K562 (cell line): ENCODE data around the gene CUL2. TPM values are rescaled to one million over a fixed set of nuclear protein-coding genes. Genes with fewer than 3 reads are reported as not detected.

Experiments
- BCOR ChIP-seq: fragments of 450-650 bp; IDR thresholded peaks from 2 replicates; pipeline ENCODE4 v1.6.1; 2016
- CHAMP1 ChIP-seq: fragments of 450-650 bp; IDR thresholded peaks from 2 replicates; pipeline ENCODE4 v1.6.1; 2016; ENCODE audit warnings: mild to moderate bottlenecking
- GATAD2B ChIP-seq: fragments of 450-650 bp; IDR thresholded peaks from 2 replicates; pipeline ENCODE4 v1.6.1; 2017; ENCODE audit warnings: mild to moderate bottlenecking, borderline replicate concordance
- HNRNPK ChIP-seq: fragments of 200-400 bp; formaldehyde crosslinking; IDR thresholded peaks from one replicate; pipeline ENCODE4 v1.6.1; 2018; ENCODE audit warnings: mild to moderate bottlenecking, low read depth, low read length; ENCODE audit not compliant: poor library complexity, severe bottlenecking
- L3MBTL2 ChIP-seq: fragments of 450-650 bp; IDR thresholded peaks from 2 replicates; pipeline ENCODE4 v1.6.1; 2016; ENCODE audit warnings: mild to moderate bottlenecking, moderate library complexity
- MAZ ChIP-seq, 2 experiments: fragments of 450-650 bp in 1 of 2; sonication (generic) in 1 of 2; formaldehyde crosslinking; IDR thresholded peaks in 1 of 2; conservative IDR thresholded peaks in 1 of 2; 2 replicates each; pipeline versions ENCODE4 v1.4.0 to v1.5.0; 2020; ENCODE audit warnings: mild to moderate bottlenecking in 1 of 2, missing genetic modification reagents in 1 of 2
- NRF1 ChIP-seq, 2 experiments: fragments of 450-650 bp; IDR thresholded peaks in 1 of 2; conservative IDR thresholded peaks in 1 of 2; 2 replicates each; pipeline ENCODE4 v1.6.1; 2014; ENCODE audit warnings: mild to moderate bottlenecking in 2 of 2
- RNF2 ChIP-seq: sonication (generic); IDR thresholded peaks from 2 replicates; pipeline ENCODE4 v1.6.1; 2016
- SAFB2 ChIP-seq: fragments of 200-400 bp; formaldehyde crosslinking; IDR thresholded peaks from 2 replicates; pipeline ENCODE4 v1.6.1; 2018; ENCODE audit warnings: borderline replicate concordance, low read length, low read depth, moderate library complexity; ENCODE audit not compliant: severe bottlenecking
- SMAD4 ChIP-seq: fragments of 250-450 bp; sonication (Bioruptor Pico); conservative IDR thresholded peaks from 2 replicates; pipeline ENCODE4 v1.8.0; 2021; ENCODE audit warnings: inconsistent platforms, mild to moderate bottlenecking, moderate library complexity
- ZNF121 ChIP-seq: sonication (generic); formaldehyde crosslinking; conservative IDR thresholded peaks from 2 replicates; pipeline ENCODE4 v1.8.0; 2022; ENCODE audit warnings: missing genetic modification reagents
- ZNF511 ChIP-seq: sonication (generic); formaldehyde crosslinking; IDR thresholded peaks from 2 replicates; pipeline ENCODE4 v1.8.0; 2022; ENCODE audit warnings: mild to moderate bottlenecking, missing genetic modification reagents
- polyA plus RNA-seq, 8 experiments: library from polyadenylated mRNA; depleted of rRNA in 4 of 8; stranded (reverse) in 5 of 8; unstranded in 3 of 8; fragments of >200 nt; fragmentation: Nextera tagmentation in 2 of 8; fragmentation: Illumina TruSeq in 1 of 8; extraction: Ambion mirVana in 2 of 8; extraction: Trizol in 1 of 8; gene quantifications; 2 replicates each; pipeline versions ENCODE4 v1.2.1 to v1.2.3, GENCODE V29; 2011 to 2014; ENCODE audit warnings: inconsistent platforms in 1 of 8, missing spikeins in 1 of 8
- total RNA-seq, 7 experiments: library from RNA; depleted of rRNA in 6 of 7; stranded (reverse); fragments of >200 nt in 6 of 7; fragmentation: Illumina TruSeq in 2 of 7; extraction: Trizol in 2 of 7; gene quantifications; 2 replicates each; pipeline versions ENCODE4 v1.2.1 to v1.2.3, GENCODE V29; 2011 to 2021; ENCODE audit warnings: low replicate concordance in 1 of 7
- TF ChIP-seq, protein P1 (sequence below): fragments of 450-650 bp; IDR thresholded peaks from 2 replicates; pipeline ENCODE4 v1.6.1; 2016; ENCODE audit warnings: mild to moderate bottlenecking, moderate library complexity

CUL2 gene
- total and polyA plus RNA-seq, 9 of the 15 experiments (the other 6 are each of a cell fraction or from before 2014, with no cell fraction given) = 17.3 to 46.3 (median 41.2) TPM

- TF ChIP-seq GATAD2B (no peak), SMAD4 (CRISPR knock-in tag) (peak; percentile 72; the same call in 1 of the 2 replicates), SAFB2 (no peak), L3MBTL2 (0 out of 2 replicates have a peak, but pooled peaks have one; percentile 21), ZNF511 (CRISPR knock-in tag) (no peak), MAZ (CRISPR knock-in tag; conservative IDR thresholded peaks at IDR 0.05 in 1 of 2, IDR thresholded peaks at IDR 0.05 in 1 of 2) (peak in 1 of 2 experiments; percentile 66; a peak in 2 of 4 replicates), BCOR (peak; percentile 40), ZNF121 (CRISPR knock-in tag) (no peak), HNRNPK (peak; percentile 73), RNF2 (peak; percentile 72; the same call in 1 of the 2 replicates), NRF1 (conservative IDR thresholded peaks at IDR 0.05 in 1 of 2, IDR thresholded peaks at IDR 0.05 in 1 of 2) (no peak; a peak in 1 of 4 replicates), CHAMP1 (peak; percentile 81)
- TF ChIP-seq, protein P1, sequence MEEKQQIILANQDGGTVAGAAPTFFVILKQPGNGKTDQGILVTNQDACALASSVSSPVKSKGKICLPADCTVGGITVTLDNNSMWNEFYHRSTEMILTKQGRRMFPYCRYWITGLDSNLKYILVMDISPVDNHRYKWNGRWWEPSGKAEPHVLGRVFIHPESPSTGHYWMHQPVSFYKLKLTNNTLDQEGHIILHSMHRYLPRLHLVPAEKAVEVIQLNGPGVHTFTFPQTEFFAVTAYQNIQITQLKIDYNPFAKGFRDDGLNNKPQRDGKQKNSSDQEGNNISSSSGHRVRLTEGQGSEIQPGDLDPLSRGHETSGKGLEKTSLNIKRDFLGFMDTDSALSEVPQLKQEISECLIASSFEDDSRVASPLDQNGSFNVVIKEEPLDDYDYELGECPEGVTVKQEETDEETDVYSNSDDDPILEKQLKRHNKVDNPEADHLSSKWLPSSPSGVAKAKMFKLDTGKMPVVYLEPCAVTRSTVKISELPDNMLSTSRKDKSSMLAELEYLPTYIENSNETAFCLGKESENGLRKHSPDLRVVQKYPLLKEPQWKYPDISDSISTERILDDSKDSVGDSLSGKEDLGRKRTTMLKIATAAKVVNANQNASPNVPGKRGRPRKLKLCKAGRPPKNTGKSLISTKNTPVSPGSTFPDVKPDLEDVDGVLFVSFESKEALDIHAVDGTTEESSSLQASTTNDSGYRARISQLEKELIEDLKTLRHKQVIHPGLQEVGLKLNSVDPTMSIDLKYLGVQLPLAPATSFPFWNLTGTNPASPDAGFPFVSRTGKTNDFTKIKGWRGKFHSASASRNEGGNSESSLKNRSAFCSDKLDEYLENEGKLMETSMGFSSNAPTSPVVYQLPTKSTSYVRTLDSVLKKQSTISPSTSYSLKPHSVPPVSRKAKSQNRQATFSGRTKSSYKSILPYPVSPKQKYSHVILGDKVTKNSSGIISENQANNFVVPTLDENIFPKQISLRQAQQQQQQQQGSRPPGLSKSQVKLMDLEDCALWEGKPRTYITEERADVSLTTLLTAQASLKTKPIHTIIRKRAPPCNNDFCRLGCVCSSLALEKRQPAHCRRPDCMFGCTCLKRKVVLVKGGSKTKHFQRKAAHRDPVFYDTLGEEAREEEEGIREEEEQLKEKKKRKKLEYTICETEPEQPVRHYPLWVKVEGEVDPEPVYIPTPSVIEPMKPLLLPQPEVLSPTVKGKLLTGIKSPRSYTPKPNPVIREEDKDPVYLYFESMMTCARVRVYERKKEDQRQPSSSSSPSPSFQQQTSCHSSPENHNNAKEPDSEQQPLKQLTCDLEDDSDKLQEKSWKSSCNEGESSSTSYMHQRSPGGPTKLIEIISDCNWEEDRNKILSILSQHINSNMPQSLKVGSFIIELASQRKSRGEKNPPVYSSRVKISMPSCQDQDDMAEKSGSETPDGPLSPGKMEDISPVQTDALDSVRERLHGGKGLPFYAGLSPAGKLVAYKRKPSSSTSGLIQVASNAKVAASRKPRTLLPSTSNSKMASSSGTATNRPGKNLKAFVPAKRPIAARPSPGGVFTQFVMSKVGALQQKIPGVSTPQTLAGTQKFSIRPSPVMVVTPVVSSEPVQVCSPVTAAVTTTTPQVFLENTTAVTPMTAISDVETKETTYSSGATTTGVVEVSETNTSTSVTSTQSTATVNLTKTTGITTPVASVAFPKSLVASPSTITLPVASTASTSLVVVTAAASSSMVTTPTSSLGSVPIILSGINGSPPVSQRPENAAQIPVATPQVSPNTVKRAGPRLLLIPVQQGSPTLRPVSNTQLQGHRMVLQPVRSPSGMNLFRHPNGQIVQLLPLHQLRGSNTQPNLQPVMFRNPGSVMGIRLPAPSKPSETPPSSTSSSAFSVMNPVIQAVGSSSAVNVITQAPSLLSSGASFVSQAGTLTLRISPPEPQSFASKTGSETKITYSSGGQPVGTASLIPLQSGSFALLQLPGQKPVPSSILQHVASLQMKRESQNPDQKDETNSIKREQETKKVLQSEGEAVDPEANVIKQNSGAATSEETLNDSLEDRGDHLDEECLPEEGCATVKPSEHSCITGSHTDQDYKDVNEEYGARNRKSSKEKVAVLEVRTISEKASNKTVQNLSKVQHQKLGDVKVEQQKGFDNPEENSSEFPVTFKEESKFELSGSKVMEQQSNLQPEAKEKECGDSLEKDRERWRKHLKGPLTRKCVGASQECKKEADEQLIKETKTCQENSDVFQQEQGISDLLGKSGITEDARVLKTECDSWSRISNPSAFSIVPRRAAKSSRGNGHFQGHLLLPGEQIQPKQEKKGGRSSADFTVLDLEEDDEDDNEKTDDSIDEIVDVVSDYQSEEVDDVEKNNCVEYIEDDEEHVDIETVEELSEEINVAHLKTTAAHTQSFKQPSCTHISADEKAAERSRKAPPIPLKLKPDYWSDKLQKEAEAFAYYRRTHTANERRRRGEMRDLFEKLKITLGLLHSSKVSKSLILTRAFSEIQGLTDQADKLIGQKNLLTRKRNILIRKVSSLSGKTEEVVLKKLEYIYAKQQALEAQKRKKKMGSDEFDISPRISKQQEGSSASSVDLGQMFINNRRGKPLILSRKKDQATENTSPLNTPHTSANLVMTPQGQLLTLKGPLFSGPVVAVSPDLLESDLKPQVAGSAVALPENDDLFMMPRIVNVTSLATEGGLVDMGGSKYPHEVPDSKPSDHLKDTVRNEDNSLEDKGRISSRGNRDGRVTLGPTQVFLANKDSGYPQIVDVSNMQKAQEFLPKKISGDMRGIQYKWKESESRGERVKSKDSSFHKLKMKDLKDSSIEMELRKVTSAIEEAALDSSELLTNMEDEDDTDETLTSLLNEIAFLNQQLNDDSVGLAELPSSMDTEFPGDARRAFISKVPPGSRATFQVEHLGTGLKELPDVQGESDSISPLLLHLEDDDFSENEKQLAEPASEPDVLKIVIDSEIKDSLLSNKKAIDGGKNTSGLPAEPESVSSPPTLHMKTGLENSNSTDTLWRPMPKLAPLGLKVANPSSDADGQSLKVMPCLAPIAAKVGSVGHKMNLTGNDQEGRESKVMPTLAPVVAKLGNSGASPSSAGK = no peak
Measured at GRCh38 chr10:35090162-35090954, at the start of gene CUL2 (continued).
